GM23338 (cell line): ENCODE data around the gene NUCB2. TPM values are rescaled to one million over a fixed set of nuclear protein-coding genes. Genes with fewer than 3 reads are reported as not detected.
"Not testable (repeated sequence)": the region's sequence is repeated elsewhere in the genome, so short reads cannot be mapped to it uniquely, and the experiment has no call there.

Source experiments
- ATAC-seq: fragments of 200-7000 bp; cut with Tn5 transposase; 3 replicates; pipeline ENCODE4 v1.9.1; 2020
- DNase-seq: peaks from one replicate; pipeline ENCODE4 v3.0.0-alpha.2; 2015; ENCODE audit warnings: low spot score
- H2AFZ ChIP-seq: fragments of 200-600 bp; sonication (generic); 2 replicates; pipeline ENCODE4 v1.8.0; 2016; ENCODE audit warnings: antibody characterized with exemption, mild to moderate bottlenecking, moderate library complexity
- H3F3A ChIP-seq: fragments of 200-600 bp; sonication (generic); replicated peaks from 2 replicates; pipeline ENCODE4 v1.8.0; 2017; ENCODE audit warnings: antibody characterized with exemption, mixed run types, low read depth
- H3K27ac ChIP-seq: fragments of 200-600 bp; sonication (generic); 2 replicates; pipeline ENCODE4 v1.6.1; 2016; ENCODE audit warnings: low read depth
- H3K27me3 ChIP-seq: fragments of 200-600 bp; sonication (generic); 2 replicates; pipeline ENCODE4 v1.8.0; 2016; ENCODE audit warnings: mild to moderate bottlenecking, mixed run types, moderate library complexity; ENCODE audit not compliant: insufficient read depth
- H3K36me3 ChIP-seq: fragments of 200-600 bp; sonication (generic); 2 replicates; pipeline ENCODE4 v1.8.0; 2016; ENCODE audit warnings: mild to moderate bottlenecking; ENCODE audit not compliant: insufficient read depth
- H3K4me1 ChIP-seq: fragments of 200-600 bp; sonication (generic); 2 replicates; pipeline ENCODE4 v1.8.0; 2016; ENCODE audit warnings: mild to moderate bottlenecking, moderate library complexity; ENCODE audit not compliant: insufficient read depth
- H3K4me2 ChIP-seq: fragments of 200-600 bp; sonication (generic); 2 replicates; pipeline ENCODE4 v1.7.1; 2017; ENCODE audit warnings: mixed run types
- H3K4me3 ChIP-seq: fragments of 200-600 bp; sonication (generic); 2 replicates; pipeline ENCODE4 v1.6.1; 2016; ENCODE audit warnings: mixed run types
- H3K79me2 ChIP-seq: fragments of 200-600 bp; sonication (generic); replicated peaks from 2 replicates; pipeline ENCODE4 v1.8.0; 2017; ENCODE audit warnings: mild to moderate bottlenecking; ENCODE audit not compliant: insufficient read depth
- H3K9me2 ChIP-seq: fragments of 200-600 bp; sonication (generic); 2 replicates; pipeline ENCODE4 v1.8.0; 2017; ENCODE audit not compliant: insufficient read depth
- H4K20me1 ChIP-seq: fragments of 200-600 bp; sonication (generic); replicated peaks from 2 replicates; pipeline ENCODE4 v1.8.0; 2017; ENCODE audit warnings: mild to moderate bottlenecking; ENCODE audit not compliant: insufficient read depth
- H3K27ac Mint-ChIP-seq: 2 replicates; pipeline ENCODE4 v1.8.0; 2020; ENCODE audit warnings: inconsistent platforms, mild to moderate bottlenecking, moderate library complexity, mixed read lengths
- H3K27me3 Mint-ChIP-seq: 3 replicates; pipeline ENCODE4 v1.8.0; 2022; ENCODE audit warnings: low read depth, mild to moderate bottlenecking, moderate library complexity, mixed read lengths, inconsistent platforms; ENCODE audit not compliant: insufficient read depth, poor library complexity
- H3K36me3 Mint-ChIP-seq: 3 replicates; pipeline ENCODE4 v1.8.0; 2021; ENCODE audit warnings: low read depth, mild to moderate bottlenecking, inconsistent platforms, moderate library complexity, mixed read lengths
- H3K4me1 Mint-ChIP-seq: 3 replicates; pipeline ENCODE4 v1.8.0; 2020; ENCODE audit warnings: mild to moderate bottlenecking, inconsistent platforms, mixed read lengths
- H3K4me3 Mint-ChIP-seq: 3 replicates; pipeline ENCODE4 v1.8.0; 2021; ENCODE audit warnings: moderate library complexity, mild to moderate bottlenecking, inconsistent platforms, mixed read lengths
- H3K9me3 Mint-ChIP-seq: 3 replicates; pipeline ENCODE4 v1.8.0; 2020; ENCODE audit warnings: moderate library complexity, mild to moderate bottlenecking, inconsistent platforms, mixed read lengths
- CREB1 ChIP-seq: fragments of 250-450 bp; sonication (Bioruptor Pico); IDR thresholded peaks from 2 replicates; pipeline ENCODE4 v1.5.0; 2020; ENCODE audit warnings: low read depth, mild to moderate bottlenecking, moderate library complexity
- EZH2 ChIP-seq: fragments of 200-600 bp; sonication (generic); IDR thresholded peaks from one replicate; pipeline ENCODE4 v1.8.0; 2017; ENCODE audit warnings: antibody characterized with exemption, mild to moderate bottlenecking, low read depth; ENCODE audit not compliant: unreplicated experiment
- JUNB ChIP-seq: IDR thresholded peaks from one replicate; pipeline ENCODE4 v1.6.1; 2016; ENCODE audit warnings: antibody characterized with exemption; ENCODE audit not compliant: unreplicated experiment
- NANOG ChIP-seq: IDR thresholded peaks from 2 replicates; pipeline ENCODE4 v1.6.1; 2016; ENCODE audit warnings: antibody characterized with exemption, borderline replicate concordance
- POLR2AphosphoS5 ChIP-seq: IDR thresholded peaks from 2 replicates; pipeline ENCODE4 v1.6.1; 2016; ENCODE audit warnings: antibody characterized with exemption, low read depth
- ZNF114 ChIP-seq: fragments of 250-450 bp; sonication (Bioruptor Pico); IDR thresholded peaks from 2 replicates; pipeline ENCODE4 v1.5.0; 2020; ENCODE audit warnings: mild to moderate bottlenecking, moderate library complexity
- ZNF331 ChIP-seq: fragments of 250-450 bp; sonication (Bioruptor Pico); IDR thresholded peaks from 2 replicates; pipeline ENCODE4 v1.5.0; 2020; ENCODE audit warnings: low read depth, mild to moderate bottlenecking, moderate library complexity
- polyA plus RNA-seq: library from polyadenylated mRNA; unstranded; fragments of >200 nt; fragmentation: Nextera tagmentation; extraction: Ambion mirVana; gene quantifications from 2 replicates; pipeline ENCODE4 v1.2.1, GENCODE V29; 2016
- total RNA-seq: library from RNA; depleted of rRNA; stranded (reverse); fragments of >200 nt; shearing (Covaris generic); gene quantifications from 2 replicates; pipeline ENCODE4 v1.2.3, GENCODE V29; 2014
- TF ChIP-seq, protein P1 (sequence below): IDR thresholded peaks from one replicate; pipeline ENCODE4 v1.6.1; 2018; ENCODE audit warnings: antibody characterized with exemption; ENCODE audit not compliant: unreplicated experiment

The NUCB2 gene
- total and polyA plus RNA-seq, 2 experiments from 2014 or later, result 16.6 to 86.9 TPM

DNA sequence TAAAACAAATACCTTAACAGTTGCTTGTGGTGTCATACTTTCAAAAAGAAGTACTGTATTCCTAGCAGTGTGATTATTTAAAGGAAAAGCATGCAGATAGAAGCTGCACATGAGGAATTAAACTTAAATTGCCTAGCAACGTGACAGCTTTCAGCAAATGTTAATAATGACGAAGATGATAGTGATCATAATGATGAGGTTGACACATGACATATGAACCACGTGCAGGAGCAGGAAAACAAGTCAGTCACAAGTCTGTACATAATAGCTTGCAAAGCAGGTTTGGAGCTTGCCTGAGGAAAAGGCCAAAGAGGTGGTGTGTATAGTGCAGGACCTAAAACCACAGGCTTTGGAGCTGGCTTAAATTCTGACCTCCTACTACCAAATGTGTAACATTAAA, 38.2 kb upstream of the NUCB2 start:
- no peak overlapping the region for H3K27ac ChIP-seq
- H3K27me3 ChIP-seq, result no peaks in the 10 kb centered on the region
- H2AFZ ChIP-seq, result no peak overlapping the region
- Mint-ChIP-seq H3K4me1 (no peaks in the 10 kb centered on the region), H3K4me3 (no peak overlapping the region), H3K36me3 (no peaks in the 10 kb centered on the region), H3K9me3 (no peaks in the 10 kb centered on the region), H3K27ac (no peak overlapping the region), H3K27me3 (peaks cover 2% of the 10 kb centered on the region)
- H3K4me1 ChIP-seq, result no peaks in the 10 kb centered on the region
- no peak overlapping the region for H3K4me2 ChIP-seq
- no peaks in the 10 kb centered on the region for H3K79me2 ChIP-seq
- no peak overlapping the region for H3K4me3 ChIP-seq
- no peaks in the 10 kb centered on the region for H4K20me1 ChIP-seq
- no peaks in the 10 kb centered on the region for H3K36me3 ChIP-seq
- H3K9me2 ChIP-seq, result no peaks in the 10 kb centered on the region
- no peak for DNase-seq
- TF ChIP-seq EZH2, result no peak
- TF ChIP-seq POLR2AphosphoS5, result no peak
- TF ChIP-seq, protein P1, sequence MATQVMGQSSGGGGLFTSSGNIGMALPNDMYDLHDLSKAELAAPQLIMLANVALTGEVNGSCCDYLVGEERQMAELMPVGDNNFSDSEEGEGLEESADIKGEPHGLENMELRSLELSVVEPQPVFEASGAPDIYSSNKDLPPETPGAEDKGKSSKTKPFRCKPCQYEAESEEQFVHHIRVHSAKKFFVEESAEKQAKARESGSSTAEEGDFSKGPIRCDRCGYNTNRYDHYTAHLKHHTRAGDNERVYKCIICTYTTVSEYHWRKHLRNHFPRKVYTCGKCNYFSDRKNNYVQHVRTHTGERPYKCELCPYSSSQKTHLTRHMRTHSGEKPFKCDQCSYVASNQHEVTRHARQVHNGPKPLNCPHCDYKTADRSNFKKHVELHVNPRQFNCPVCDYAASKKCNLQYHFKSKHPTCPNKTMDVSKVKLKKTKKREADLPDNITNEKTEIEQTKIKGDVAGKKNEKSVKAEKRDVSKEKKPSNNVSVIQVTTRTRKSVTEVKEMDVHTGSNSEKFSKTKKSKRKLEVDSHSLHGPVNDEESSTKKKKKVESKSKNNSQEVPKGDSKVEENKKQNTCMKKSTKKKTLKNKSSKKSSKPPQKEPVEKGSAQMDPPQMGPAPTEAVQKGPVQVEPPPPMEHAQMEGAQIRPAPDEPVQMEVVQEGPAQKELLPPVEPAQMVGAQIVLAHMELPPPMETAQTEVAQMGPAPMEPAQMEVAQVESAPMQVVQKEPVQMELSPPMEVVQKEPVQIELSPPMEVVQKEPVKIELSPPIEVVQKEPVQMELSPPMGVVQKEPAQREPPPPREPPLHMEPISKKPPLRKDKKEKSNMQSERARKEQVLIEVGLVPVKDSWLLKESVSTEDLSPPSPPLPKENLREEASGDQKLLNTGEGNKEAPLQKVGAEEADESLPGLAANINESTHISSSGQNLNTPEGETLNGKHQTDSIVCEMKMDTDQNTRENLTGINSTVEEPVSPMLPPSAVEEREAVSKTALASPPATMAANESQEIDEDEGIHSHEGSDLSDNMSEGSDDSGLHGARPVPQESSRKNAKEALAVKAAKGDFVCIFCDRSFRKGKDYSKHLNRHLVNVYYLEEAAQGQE, result no peak
- no peak for TF ChIP-seq ZNF114 (CRISPR knock-in tag)
- TF ChIP-seq CREB1, result no peak
- no peak for TF ChIP-seq NANOG
- ATAC-seq, result no peak
- H3F3A ChIP-seq, result no peaks in the 10 kb centered on the region

DNA sequence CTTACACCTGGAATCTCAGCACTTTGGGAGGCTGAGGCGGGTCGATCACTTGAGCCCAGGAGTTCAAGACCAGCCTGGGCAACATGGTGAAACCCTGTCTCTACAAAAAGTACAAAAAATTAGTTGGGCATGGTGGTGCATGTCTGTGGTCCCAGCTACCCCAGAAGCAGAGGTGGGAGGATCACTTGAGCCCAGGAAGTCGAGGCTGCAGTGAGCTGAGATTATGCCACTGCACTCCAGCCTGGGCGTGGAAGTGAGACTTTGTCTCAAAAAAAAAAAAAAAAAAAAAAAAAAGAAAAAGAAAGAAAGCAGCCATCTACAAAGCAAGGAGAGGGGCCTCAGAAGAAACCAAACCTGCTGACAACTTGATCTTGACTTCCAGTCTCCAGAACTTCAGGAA, 36.6 kb upstream of the NUCB2 start:
- H3K4me1 ChIP-seq, H3K27ac Mint-ChIP-seq, H3K27ac ChIP-seq, ATAC-seq, H3K27me3 ChIP-seq, H3K27me3 Mint-ChIP-seq, H2AFZ ChIP-seq, H3F3A ChIP-seq, DNase-seq, H3K4me2 ChIP-seq, H3K9me2 ChIP-seq, H3K79me2 ChIP-seq, H3K4me3 ChIP-seq, H3K36me3 Mint-ChIP-seq, H3K36me3 ChIP-seq, H4K20me1 ChIP-seq, H3K4me1 Mint-ChIP-seq, H3K9me3 Mint-ChIP-seq, H3K4me3 Mint-ChIP-seq: not testable (repeated sequence)

DNA sequence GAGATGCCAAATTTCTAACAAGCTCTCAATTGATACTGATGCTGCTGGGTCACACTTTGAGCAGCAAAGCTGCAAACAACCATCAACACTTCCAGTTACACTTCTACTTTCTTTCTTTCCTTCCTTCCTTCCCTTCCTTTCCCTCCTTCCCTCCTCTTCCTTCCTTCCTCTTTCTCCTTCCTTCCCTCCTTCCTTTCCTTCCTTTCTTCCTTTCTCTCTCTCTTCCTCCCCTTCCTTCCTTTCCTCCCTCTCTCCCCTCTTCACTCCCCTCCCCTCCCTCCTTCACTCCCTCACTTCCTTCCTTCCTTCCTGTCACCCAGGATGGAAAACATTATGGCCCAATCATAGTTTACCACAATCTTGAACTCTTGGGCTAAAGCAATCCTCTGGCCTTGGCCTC, 35.8 kb upstream of the NUCB2 start:
- H4K20me1 ChIP-seq, result no peaks in the 10 kb centered on the region
- H2AFZ ChIP-seq, result no peak overlapping the region
- H3K4me1 ChIP-seq, result no peaks in the 10 kb centered on the region
- H3F3A ChIP-seq, result no peaks in the 10 kb centered on the region
- Mint-ChIP-seq H3K27me3 (peaks cover 2% of the 10 kb centered on the region), H3K4me1 (no peaks in the 10 kb centered on the region), H3K4me3 (no peak overlapping the region), H3K27ac (no peak overlapping the region), H3K9me3 (no peaks in the 10 kb centered on the region), H3K36me3 (no peaks in the 10 kb centered on the region)
- no peak overlapping the region for H3K4me3 ChIP-seq
- no peaks in the 10 kb centered on the region for H3K79me2 ChIP-seq
- no peak overlapping the region for H3K4me2 ChIP-seq
- H3K9me2 ChIP-seq, result no peaks in the 10 kb centered on the region
- no peak for DNase-seq
- no peak for ATAC-seq
- TF ChIP-seq ZNF331 (CRISPR knock-in tag) (no peak), JUNB (no peak), CREB1 (no peak), EZH2 (no peak)
- no peak overlapping the region for H3K27ac ChIP-seq
- no peaks in the 10 kb centered on the region for H3K36me3 ChIP-seq
- H3K27me3 ChIP-seq, result no peaks in the 10 kb centered on the region

DNA sequence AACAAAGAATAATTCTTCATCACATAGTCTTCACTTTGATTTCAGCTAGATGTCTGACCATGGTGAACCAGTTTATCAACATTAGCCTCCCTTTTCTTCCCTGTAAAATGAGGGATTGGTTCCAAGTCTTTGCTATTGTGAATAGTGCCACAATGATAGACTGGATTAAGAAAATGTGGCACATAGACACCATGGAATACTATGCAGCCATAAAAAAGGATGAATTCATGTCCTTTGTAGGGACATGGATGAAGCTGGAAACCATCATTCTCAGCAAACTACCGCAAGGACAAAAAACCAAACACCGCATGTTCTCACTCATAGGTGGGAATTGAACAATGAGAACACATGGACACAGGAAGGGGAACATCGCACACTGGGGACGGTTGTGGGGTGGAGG, 33.6 kb upstream of the NUCB2 start:
- H3K79me2 ChIP-seq, H3K36me3 ChIP-seq, H4K20me1 ChIP-seq, ATAC-seq, H2AFZ ChIP-seq, H3K27me3 ChIP-seq, H3K27ac Mint-ChIP-seq, H3K9me3 Mint-ChIP-seq, H3F3A ChIP-seq, H3K4me3 ChIP-seq, DNase-seq, H3K4me3 Mint-ChIP-seq, H3K27ac ChIP-seq, H3K9me2 ChIP-seq, H3K4me1 Mint-ChIP-seq, H3K27me3 Mint-ChIP-seq, H3K4me1 ChIP-seq, H3K4me2 ChIP-seq, H3K36me3 Mint-ChIP-seq: not testable (repeated sequence)
